HepG2 (cell line): ENCODE results near the gene IL6R. TPM values are rescaled to one million over a fixed set of nuclear protein-coding genes. Genes with fewer than 3 reads are reported as not detected.

ENCODE experiments used
- ATAC-seq: fragments of 200-7000 bp; cut with Tn5 transposase; 3 replicates; pipeline ENCODE4 v1.9.1; 2020; ENCODE audit warnings: mild to moderate bottlenecking, moderate library complexity
- BruUV-seq: library from RNA; stranded (reverse); fragments of 400-500 nt; replicated peaks from 2 replicates; lab custom pipeline; 2021; lab: Mats Ljungman, UMichigan
- CTCF ChIA-PET: fragments of 300-600 bp; formaldehyde crosslinking; extraction: SDS; loops from one replicate; lab custom pipeline; 2021; ENCODE audit warnings: low total read pairs, inconsistent platforms, low intra/inter-chr PET ratio; lab: Yijun Ruan, JAX
- POLR2A ChIA-PET: fragments of 350-600 bp; sonication (Branson Sonifier 250); formaldehyde crosslinking; loops from one replicate; lab custom pipeline; 2020; ENCODE audit warnings: antibody characterized with exemption, inconsistent platforms; lab: Yijun Ruan, JAX
- DNase-seq: peaks from one replicate; pipeline ENCODE4 v3.0.0-alpha.2; 2015; ENCODE audit warnings: low spot score
- FAIRE-seq: peaks from 3 replicates; lab custom pipeline; 2011; peaks lifted over from hg19 to GRCh38; lab: Jason Lieb, UNC
- H2AFZ ChIP-seq: one replicate; pipeline ENCODE4 v1.6.1; 2011; ENCODE audit warnings: low read length, inconsistent platforms
- H3K27ac ChIP-seq: fragments of 300-600 bp; 3 replicates; pipeline ENCODE4 v1.8.0; 2011; ENCODE audit warnings: mixed run types, mild to moderate bottlenecking, mixed read lengths, low read length, inconsistent platforms; ENCODE audit not compliant: insufficient read depth; ENCODE audit errors: extremely low read length
- H3K27me3 ChIP-seq, 2 experiments: fragments of 200-600 bp in 1 of 2; 2 replicates in 1 of 2; 3 replicates in 1 of 2; pipeline versions ENCODE4 v1.6.0 to v1.8.0; 2011; ENCODE audit warnings: low read length in 2 of 2, mild to moderate bottlenecking in 2 of 2, moderate library complexity in 2 of 2, inconsistent platforms in 1 of 2; ENCODE audit not compliant: insufficient read depth in 2 of 2, control insufficient read depth in 1 of 2
- H3K36me3 ChIP-seq, 2 experiments: fragments of 200-600 bp in 1 of 2; replicated peaks in 1 of 2; 2 replicates in 1 of 2; 3 replicates in 1 of 2; pipeline versions ENCODE4 v1.5.1 to v1.8.0; 2011; ENCODE audit warnings: low read length in 2 of 2, inconsistent platforms in 1 of 2; ENCODE audit not compliant: insufficient read depth in 2 of 2, control insufficient read depth in 1 of 2
- H3K4me1 ChIP-seq: 2 replicates; pipeline ENCODE4 v1.5.1; 2012; ENCODE audit warnings: low read length, inconsistent platforms; ENCODE audit not compliant: insufficient read depth
- H3K4me2 ChIP-seq: 2 replicates; pipeline ENCODE4 v1.6.0; 2011; ENCODE audit warnings: low read depth, low read length, inconsistent platforms
- H3K4me3 ChIP-seq, 3 experiments: fragments of 200-600 bp in 1 of 3; sonication (generic), shearing (Covaris generic) in 1 of 3; replicated peaks in 1 of 3; 2 replicates each; pipeline ENCODE4 v1.5.1; 2011 to 2016; ENCODE audit warnings: low read length in 3 of 3, inconsistent platforms in 2 of 3, low read depth in 2 of 3, mild to moderate bottlenecking in 2 of 3, control low read depth in 1 of 3, mixed read lengths in 1 of 3; ENCODE audit not compliant: insufficient read depth in 1 of 3
- H3K79me2 ChIP-seq: one replicate; pipeline ENCODE4 v1.6.1; 2011; ENCODE audit warnings: low read length, inconsistent platforms; ENCODE audit not compliant: insufficient read depth
- H3K9ac ChIP-seq: 2 replicates; pipeline ENCODE4 v1.6.0; 2011; ENCODE audit warnings: mild to moderate bottlenecking, low read depth, low read length, inconsistent platforms; ENCODE audit not compliant: insufficient read depth
- H3K9me3 ChIP-seq: 2 replicates; pipeline ENCODE4 v1.5.1; 2012; ENCODE audit warnings: mild to moderate bottlenecking, low read length
- H4K20me1 ChIP-seq: 2 replicates; pipeline ENCODE4 v1.6.0; 2011; ENCODE audit warnings: inconsistent platforms, mild to moderate bottlenecking, low read length, moderate library complexity; ENCODE audit not compliant: insufficient read depth
- ERF ChIP-seq: IDR thresholded peaks from 2 replicates; pipeline ENCODE4 v1.6.1; 2018; ENCODE audit warnings: missing biosample characterization, missing genetic modification reagents
- FOXK1 ChIP-seq: sonication (generic); formaldehyde crosslinking; IDR thresholded peaks from 2 replicates; pipeline ENCODE4 v1.4.0; 2020; ENCODE audit warnings: low read depth, missing genetic modification reagents, borderline replicate concordance
- HNF1B ChIP-seq: sonication (generic); formaldehyde crosslinking; IDR thresholded peaks from 2 replicates; pipeline ENCODE4 v1.5.1; 2020; ENCODE audit warnings: mild to moderate bottlenecking, moderate library complexity, missing genetic modification reagents
- MYC ChIP-seq: sonication (generic); formaldehyde crosslinking; IDR thresholded peaks from 2 replicates; pipeline ENCODE4 v1.9.0; 2021; ENCODE audit warnings: missing genetic modification reagents, borderline replicate concordance
- RCOR2 ChIP-seq: IDR thresholded peaks from 2 replicates; pipeline ENCODE4 v1.6.1; 2016; ENCODE audit warnings: missing biosample characterization, missing genetic modification reagents
- REPIN1 ChIP-seq: sonication (generic); formaldehyde crosslinking; IDR thresholded peaks from 2 replicates; pipeline ENCODE4 v1.8.0; 2022; ENCODE audit warnings: missing genetic modification reagents, low read depth, mild to moderate bottlenecking, borderline replicate concordance
- SAP130 ChIP-seq: IDR thresholded peaks from 2 replicates; pipeline ENCODE4 v1.6.1; 2016; ENCODE audit warnings: low read depth
- SOX6 ChIP-seq, 2 experiments: fragments of 450-650 bp in 1 of 2; sonication (generic) in 1 of 2; formaldehyde crosslinking in 1 of 2; IDR thresholded peaks; 2 replicates each; pipeline versions ENCODE4 v1.4.0 to v1.6.1; 2017 to 2020; ENCODE audit warnings: antibody characterized with exemption in 1 of 2, mild to moderate bottlenecking in 1 of 2, missing genetic modification reagents in 1 of 2
- TEF ChIP-seq: sonication (generic); formaldehyde crosslinking; IDR thresholded peaks from 2 replicates; pipeline ENCODE4 v1.5.0; 2020; ENCODE audit warnings: missing genetic modification reagents
- ZBTB43 ChIP-seq: sonication (generic); formaldehyde crosslinking; conservative IDR thresholded peaks from 2 replicates; pipeline ENCODE4 v1.4.0; 2020; ENCODE audit warnings: missing genetic modification reagents
- ZBTB44 ChIP-seq: sonication (generic); formaldehyde crosslinking; IDR thresholded peaks from 2 replicates; pipeline ENCODE4 v1.4.0; 2020; ENCODE audit warnings: missing genetic modification reagents
- ZKSCAN8 ChIP-seq: IDR thresholded peaks from 2 replicates; pipeline ENCODE4 v1.6.1; 2016; ENCODE audit warnings: borderline replicate concordance, missing genetic modification reagents, missing compliant biosample characterization
- ZNF605 ChIP-seq: sonication (generic); formaldehyde crosslinking; IDR thresholded peaks from 2 replicates; pipeline ENCODE4 v1.8.0; 2022; ENCODE audit warnings: mild to moderate bottlenecking, missing genetic modification reagents
- ZNF816 ChIP-seq: sonication (generic); formaldehyde crosslinking; IDR thresholded peaks from 2 replicates; pipeline ENCODE4 v1.8.0; 2022; ENCODE audit warnings: missing genetic modification reagents, mild to moderate bottlenecking, borderline replicate concordance
- WGBS: methylation state at CpG from one replicate; pipeline ENCODE4 v1.1.6; 2017; ENCODE audit warnings: low lambda C conversion rate; 5-methylcytosine and 5-hydroxymethylcytosine counted together
- in situ Hi-C: cut with HindIII; loops from 2 replicates; pipeline ENCODE4 v1.10.0; 2017; ENCODE audit warnings: low pct_unique_long_range_greater_than_20kb; ENCODE audit not compliant: extremely low pct_ligation_motif_present
- intact Hi-C: fragments of 100-400 bp; cut with micrococcal nuclease; formaldehyde crosslinking; loops from one replicate; pipeline ENCODE4 v1.10.0; 2022; ENCODE audit not compliant: unreplicated experiment
- polyA plus RNA-seq, 8 experiments: library from polyadenylated mRNA; depleted of rRNA in 3 of 8; stranded (reverse) in 7 of 8; unstranded in 1 of 8; fragments of >200 nt; fragmentation: Illumina TruSeq in 4 of 8; extraction: Trizol in 4 of 8; gene quantifications; 2 replicates each; pipeline versions ENCODE4 v1.2.1 to v1.2.3, GENCODE V29; 2011 to 2016; ENCODE audit warnings: low read depth in 4 of 8, missing spikeins in 1 of 8, mixed read lengths in 1 of 8; ENCODE audit not compliant: insufficient read depth in 1 of 8
- total RNA-seq, 5 experiments: library from RNA; depleted of rRNA; stranded (reverse); fragments of >200 nt; fragmentation: Illumina TruSeq; extraction: Trizol; gene quantifications; 2 replicates each; pipeline ENCODE4 v1.2.3, GENCODE V29; 2016; ENCODE audit warnings: low read depth in 1 of 5

The IL6R gene
- total and polyA plus RNA-seq, 2 of the 13 experiments (the other 11 are each of a cell fraction or from before 2014, with no cell fraction given): 5.0 to 24.5 TPM

- no peak for TF ChIP-seq ZBTB44 (CRISPR knock-in tag)
- TF ChIP-seq, all 625 proteins: peak for 0
Measured at GRCh38 chr1:154468535-154469250, 63.5 kb downstream of the IL6R start (continued).

GRCh38 chr1:154469844-154470560, 64.9 kb downstream of the IL6R start:
- H3K27me3 ChIP-seq: no peaks in the 10 kb centered on the region
- H3K9ac ChIP-seq: no peak overlapping the region
- peak; percentile 64 for FAIRE-seq
- no peaks in the 10 kb centered on the region for H3K79me2 ChIP-seq
- DNase-seq: peak; percentile 50
- no peaks in the 10 kb centered on the region for H3K36me3 ChIP-seq
- in situ Hi-C loops (no loop called here), intact Hi-C loops (no loop called here)
- H4K20me1 ChIP-seq: no peaks in the 10 kb centered on the region
- peak; percentile 80 for ATAC-seq
- no peak overlapping the region for H2AFZ ChIP-seq
- H3K9me3 ChIP-seq: no peaks in the 10 kb centered on the region
- no TSS peak for BruUV-seq
- H3K4me2 ChIP-seq: no peak overlapping the region
- ChIA-PET CTCF (no interaction called here), POLR2A (no interaction called here)
- no peak overlapping the region for H3K4me3 ChIP-seq
- 39% methylated on average over 10 of the region's 10 CpGs for WGBS
- H3K4me1 ChIP-seq: peaks cover 16% of the 10 kb centered on the region
- H3K27ac ChIP-seq: no peak overlapping the region
- TF ChIP-seq SAP130 (CRISPR knock-in tag) (peak; percentile 63), REPIN1 (CRISPR knock-in tag) (no peak), MYC (CRISPR knock-in tag) (peak; percentile 29; the same call in 1 of the 2 replicates), SOX6 (IDR thresholded peaks at IDR 0.05) (no peak), SOX6 (CRISPR knock-in tag; IDR thresholded peaks at IDR 0.05) (0 out of 2 replicates have a peak, but pooled peaks have one; percentile 19), ERF (CRISPR knock-in tag) (peak; percentile 81), ZKSCAN8 (CRISPR knock-in tag) (peak; percentile 35; the same call in 1 of the 2 replicates), HNF1B (CRISPR knock-in tag) (0 out of 2 replicates have a peak, but pooled peaks have one; percentile 55), ZBTB43 (CRISPR knock-in tag) (no peak), RCOR2 (CRISPR knock-in tag) (peak; percentile 70; the same call in 1 of the 2 replicates), FOXK1 (CRISPR knock-in tag) (peak; percentile 7; the same call in 1 of the 2 replicates), ZNF816 (no peak), ZNF605 (CRISPR knock-in tag) (no peak), TEF (peak; percentile 88; the same call in 1 of the 2 replicates)
